ENCODE data around the gene KCNK6.
"Not testable (repeated sequence)": the region's sequence is repeated elsewhere in the genome, so short reads cannot be mapped to it uniquely, and the experiment has no call there.

KCNK6 gene

GRCh38 chr19:38326591-38326990 lies 6.9 kb downstream of the KCNK6 start:
- no peak for DNase-seq

- no peak for DNase-seq
Observed at GRCh38 chr19:38329651-38330050, 10.0 kb downstream of the KCNK6 start.

GRCh38 chr19:38331728-38332127 lies 12.1 kb downstream of the KCNK6 start:
- DNase-seq = no peak

GRCh38 chr19:38333245-38333644 lies 13.6 kb downstream of the KCNK6 start:
- DNase-seq = no peak

GRCh38 chr19:38335949-38336637 lies 16.4 kb downstream of the KCNK6 start:
- DNase-seq = peak; percentile 97

GRCh38 chr19:38336638-38337359 lies 17.2 kb downstream of the KCNK6 start:
- DNase-seq = peak; percentile 98

GRCh38 chr19:38337360-38337653 lies 17.7 kb downstream of the KCNK6 start:
- DNase-seq = peak; percentile 13

- DNase-seq = not testable (repeated sequence)
Observed at GRCh38 chr19:38339011-38339410, 19.4 kb downstream of the KCNK6 start.

GRCh38 chr19:38340927-38341326 lies 21.3 kb downstream of the KCNK6 start:
- no peak for DNase-seq

GRCh38 chr19:38346837-38347236 lies 27.2 kb downstream of the KCNK6 start:
- DNase-seq = no peak

GRCh38 chr19:38350883-38351282 lies 31.2 kb downstream of the KCNK6 start:
- no peak for DNase-seq

- no peak for DNase-seq
Observed at GRCh38 chr19:38351865-38352395, 32.3 kb downstream of the KCNK6 start.

GRCh38 chr19:38352611-38353010 lies 33.0 kb downstream of the KCNK6 start:
- DNase-seq = no peak

- DNase-seq = no peak
Observed at GRCh38 chr19:38355728-38356725, 36.4 kb downstream of the KCNK6 start.

- no peak for DNase-seq
Observed at GRCh38 chr19:38358071-38358470, 38.4 kb downstream of the KCNK6 start.

- no peak for DNase-seq
Observed at GRCh38 chr19:38359242-38360021, 39.8 kb downstream of the KCNK6 start.

GRCh38 chr19:38360351-38360750 lies 40.7 kb downstream of the KCNK6 start:
- no peak for DNase-seq

- DNase-seq = no peak
Observed at GRCh38 chr19:38360839-38361631, 41.4 kb downstream of the KCNK6 start.

GRCh38 chr19:38361633-38362075 lies 42.0 kb downstream of the KCNK6 start:
- peak; percentile 73 for DNase-seq

- peak; percentile 87 for DNase-seq
Observed at GRCh38 chr19:38362076-38362945, 42.7 kb downstream of the KCNK6 start.
